Hippocampal formation (tissue), 2 donors: ENCODE data around the gene CPA2.

ENCODE experiments used
- DNase-seq, 2 donors: peaks; one replicate each; lab custom pipeline; 2025; lab: John Stamatoyannopoulos, UW

The CPA2 gene

GRCh38 chr7:130254555-130254954, 12.1 kb upstream of the CPA2 start:
- no peak for DNase-seq

GRCh38 chr7:130256704-130257103, 10.0 kb upstream of the CPA2 start:
- DNase-seq, result no peak

GRCh38 chr7:130258494-130259078, 8.1 kb upstream of the CPA2 start:
- no peak for DNase-seq

- DNase-seq, result no peak
Measured at GRCh38 chr7:130262448-130262847, 4.2 kb upstream of the CPA2 start.

GRCh38 chr7:130263130-130263529, 3.5 kb upstream of the CPA2 start:
- no peak for DNase-seq

- DNase-seq, result no peak
Measured at GRCh38 chr7:130266961-130267321, 278 bp downstream of the CPA2 start.

- no peak for DNase-seq
Measured at GRCh38 chr7:130268463-130269317, 2.0 kb downstream of the CPA2 start.

GRCh38 chr7:130269318-130269694, 2.6 kb downstream of the CPA2 start:
- no peak for DNase-seq

- DNase-seq, result no peak
Measured at GRCh38 chr7:130270947-130271800, 4.5 kb downstream of the CPA2 start.

GRCh38 chr7:130272381-130273080, 5.9 kb downstream of the CPA2 start:
- no peak for DNase-seq

GRCh38 chr7:130273081-130273932, 6.6 kb downstream of the CPA2 start:
- peak in 1 of 2 donors; percentile 40 for DNase-seq

GRCh38 chr7:130273933-130274255, 7.2 kb downstream of the CPA2 start:
- peak in 1 of 2 donors; percentile 54 for DNase-seq

GRCh38 chr7:130274296-130274695, 7.6 kb downstream of the CPA2 start:
- DNase-seq, result no peak

- DNase-seq, result no peak
Measured at GRCh38 chr7:130274983-130275591, 8.4 kb downstream of the CPA2 start.

- DNase-seq, result no peak
Measured at GRCh38 chr7:130275826-130276297, 9.2 kb downstream of the CPA2 start.

- no peak for DNase-seq
Measured at GRCh38 chr7:130276796-130277762, 10.4 kb downstream of the CPA2 start.

GRCh38 chr7:130277763-130278643, 11.3 kb downstream of the CPA2 start:
- peak; percentile 46 to 77 for DNase-seq

GRCh38 chr7:130278860-130279259, 12.2 kb downstream of the CPA2 start:
- DNase-seq, result no peak
